Vagina (tissue), 2 donors: ENCODE results near the gene ONECUT3.

Source experiments
- CTCF ChIP-seq, 3 experiments: fragments of 450-650 bp in 2 of 3; fragments of 200-600 bp in 1 of 3; sonication (generic) in 1 of 3; IDR thresholded peaks; one replicate each; pipeline ENCODE4 v1.5.1; 2017 to 2019; ENCODE audit warnings: antibody characterized with exemption in 3 of 3, mild to moderate bottlenecking in 2 of 3, moderate library complexity in 2 of 3
- POLR2A ChIP-seq, 2 donors: fragments of 450-650 bp; IDR thresholded peaks; one replicate each; pipeline ENCODE4 v1.6.1; 2017; ENCODE audit warnings: antibody characterized with exemption in 2 of 2, mild to moderate bottlenecking in 2 of 2, moderate library complexity in 2 of 2
- POLR2AphosphoS5 ChIP-seq, 2 donors: sonication (generic); formaldehyde crosslinking; IDR thresholded peaks; one replicate each; pipeline ENCODE4 v1.9.0; 2017; ENCODE audit warnings: antibody characterized with exemption in 2 of 2, mild to moderate bottlenecking in 2 of 2, low read depth in 1 of 2; ENCODE audit not compliant: insufficient read depth in 1 of 2

- no peak for TF ChIP-seq CTCF (IDR thresholded peaks at IDR 0.05)
- TF ChIP-seq POLR2A (IDR thresholded peaks at IDR 0.05), result no peak
- TF ChIP-seq POLR2AphosphoS5 (IDR thresholded peaks at IDR 0.05; ENCODE audit: insufficient read depth in 1 of 2, low read depth in 1 of 2), result no peak
These were observed 23.8 kb upstream of the ONECUT3 start for GRCh38 chr19:1729568-1729925.
